Endodermal cell (in vitro differentiated cells): Measurements from ENCODE around the gene FGF5. TPM values are rescaled to one million over a fixed set of nuclear protein-coding genes. Genes with fewer than 3 reads are reported as not detected.

Source experiments
- DNase-seq: peaks from one replicate; pipeline ENCODE4 v3.0.0-alpha.2; 2017
- H3K27ac ChIP-seq: 2 replicates; pipeline ENCODE4 v1.5.1; 2013; ENCODE audit warnings: mild to moderate bottlenecking, low read depth, low read length, moderate library complexity
- H3K27me3 ChIP-seq: 2 replicates; pipeline ENCODE4 v1.6.1; 2013; ENCODE audit warnings: mild to moderate bottlenecking, low read length, moderate library complexity; ENCODE audit not compliant: insufficient read depth, control insufficient read depth, poor library complexity, severe bottlenecking
- H3K36me3 ChIP-seq: 2 replicates; pipeline ENCODE4 v1.7.0; 2013; ENCODE audit warnings: mild to moderate bottlenecking, low read length, moderate library complexity; ENCODE audit not compliant: control insufficient read depth, insufficient read depth
- H3K4me1 ChIP-seq: one replicate; pipeline ENCODE4 v1.7.0; 2013; ENCODE audit warnings: low read length; ENCODE audit not compliant: control insufficient read depth, insufficient read depth
- H3K4me3 ChIP-seq: 2 replicates; pipeline ENCODE4 v1.5.1; 2013; ENCODE audit warnings: mild to moderate bottlenecking, low read length, moderate library complexity
- H3K9ac ChIP-seq: 2 replicates; pipeline ENCODE4 v1.6.1; 2013; ENCODE audit warnings: mild to moderate bottlenecking, low read length, moderate library complexity; ENCODE audit not compliant: poor library complexity, severe bottlenecking; ENCODE audit errors: extremely low read depth
- H3K9me3 ChIP-seq: 2 replicates; pipeline ENCODE4 v1.6.1; 2013; ENCODE audit warnings: mild to moderate bottlenecking, low read length, moderate library complexity; ENCODE audit not compliant: control insufficient read depth
- H3K27ac Mint-ChIP-seq: 2 replicates; pipeline ENCODE4 v1.8.0; 2020; ENCODE audit warnings: mixed read lengths
- H3K27me3 Mint-ChIP-seq: 2 replicates; pipeline ENCODE4 v1.8.0; 2021; ENCODE audit warnings: mild to moderate bottlenecking, mixed read lengths; ENCODE audit not compliant: insufficient read depth
- H3K36me3 Mint-ChIP-seq: 2 replicates; pipeline ENCODE4 v1.8.0; 2020; ENCODE audit warnings: low read depth, mixed read lengths
- H3K4me1 Mint-ChIP-seq: 2 replicates; pipeline ENCODE4 v1.8.0; 2020; ENCODE audit warnings: mixed read lengths
- H3K4me3 Mint-ChIP-seq: 2 replicates; pipeline ENCODE4 v1.8.0; 2020; ENCODE audit warnings: mild to moderate bottlenecking, moderate library complexity, mixed read lengths
- H3K9me3 Mint-ChIP-seq: 2 replicates; pipeline ENCODE4 v1.8.0; 2020; ENCODE audit warnings: mild to moderate bottlenecking, mixed read lengths
- WGBS, 2 experiments: methylation state at CpG; one replicate each; pipeline versions ENCODE4 v1.1.5 to v1.1.7; 2013; ENCODE audit warnings: missing lambda C conversion rate in 2 of 2, mixed read lengths in 1 of 2; ENCODE audit not compliant: insufficient coverage in 1 of 2, insufficient read length in 1 of 2; 5-methylcytosine and 5-hydroxymethylcytosine counted together
- total RNA-seq, 2 donors: library from RNA; stranded (reverse); fragmentation: NEBNext Ultra II Directional in 1 of 2; extraction: Animal tissue kit (Norgen Biotek cat#: 25700) in 1 of 2; gene quantifications; 2 replicates in 1 of 2; 3 replicates in 1 of 2; pipeline ENCODE4 v1.2.1, GENCODE V29; 2021
- TF ChIP-seq, protein P1 (sequence below): fragments of 200-600 bp; sonication (generic); conservative IDR thresholded peaks from 2 replicates; pipeline ENCODE4 v1.5.0; 2021; ENCODE audit warnings: antibody characterized with exemption, mild to moderate bottlenecking

The FGF5 gene
- total RNA-seq, 2 donors from 2014 or later: 0.49 to 1.6 TPM

DNA sequence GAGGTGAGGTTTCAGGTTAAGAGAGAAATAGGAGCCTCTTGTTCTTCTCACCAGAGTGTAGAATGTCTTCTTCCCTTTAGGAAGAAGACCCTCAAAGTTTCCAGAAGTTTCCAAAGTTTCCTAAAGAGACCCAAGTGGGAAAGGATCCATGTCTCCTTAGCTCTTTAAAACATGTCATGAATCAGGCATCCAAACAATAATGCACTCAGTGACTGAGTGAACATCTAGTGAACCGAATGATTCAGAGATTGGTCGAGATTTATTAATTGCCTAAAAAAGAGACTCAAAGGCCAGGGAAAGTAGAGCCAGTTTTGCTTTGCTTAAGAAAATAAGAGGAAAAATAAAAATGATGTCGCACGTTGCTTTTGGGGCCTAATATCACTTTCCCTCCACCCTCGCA is 29.4 kb downstream of the FGF5 start:
- H3K4me3 Mint-ChIP-seq: no peak overlapping the region
- peaks cover 22% of the 10 kb centered on the region for H3K27me3 Mint-ChIP-seq
- H3K27ac Mint-ChIP-seq: no peak overlapping the region
- H3K9me3 Mint-ChIP-seq: peaks cover 3% of the 10 kb centered on the region
- WGBS, 2 experiments: 88 to 98% methylated on average over 4 to 5 of the region's 5 CpGs
- H3K4me1 Mint-ChIP-seq: peaks cover 3% of the 10 kb centered on the region
- Histone ChIP-seq H3K9me3 (no peaks in the 10 kb centered on the region), H3K4me1 (no peaks in the 10 kb centered on the region), H3K9ac (no peak overlapping the region), H3K36me3 (no peaks in the 10 kb centered on the region), H3K4me3 (no peak overlapping the region), H3K27ac (no peak overlapping the region), H3K27me3 (no peaks in the 10 kb centered on the region)
- no peak for DNase-seq
- TF ChIP-seq, protein P1, sequence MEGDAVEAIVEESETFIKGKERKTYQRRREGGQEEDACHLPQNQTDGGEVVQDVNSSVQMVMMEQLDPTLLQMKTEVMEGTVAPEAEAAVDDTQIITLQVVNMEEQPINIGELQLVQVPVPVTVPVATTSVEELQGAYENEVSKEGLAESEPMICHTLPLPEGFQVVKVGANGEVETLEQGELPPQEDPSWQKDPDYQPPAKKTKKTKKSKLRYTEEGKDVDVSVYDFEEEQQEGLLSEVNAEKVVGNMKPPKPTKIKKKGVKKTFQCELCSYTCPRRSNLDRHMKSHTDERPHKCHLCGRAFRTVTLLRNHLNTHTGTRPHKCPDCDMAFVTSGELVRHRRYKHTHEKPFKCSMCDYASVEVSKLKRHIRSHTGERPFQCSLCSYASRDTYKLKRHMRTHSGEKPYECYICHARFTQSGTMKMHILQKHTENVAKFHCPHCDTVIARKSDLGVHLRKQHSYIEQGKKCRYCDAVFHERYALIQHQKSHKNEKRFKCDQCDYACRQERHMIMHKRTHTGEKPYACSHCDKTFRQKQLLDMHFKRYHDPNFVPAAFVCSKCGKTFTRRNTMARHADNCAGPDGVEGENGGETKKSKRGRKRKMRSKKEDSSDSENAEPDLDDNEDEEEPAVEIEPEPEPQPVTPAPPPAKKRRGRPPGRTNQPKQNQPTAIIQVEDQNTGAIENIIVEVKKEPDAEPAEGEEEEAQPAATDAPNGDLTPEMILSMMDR: no peak
- no peaks in the 10 kb centered on the region for H3K36me3 Mint-ChIP-seq

DNA sequence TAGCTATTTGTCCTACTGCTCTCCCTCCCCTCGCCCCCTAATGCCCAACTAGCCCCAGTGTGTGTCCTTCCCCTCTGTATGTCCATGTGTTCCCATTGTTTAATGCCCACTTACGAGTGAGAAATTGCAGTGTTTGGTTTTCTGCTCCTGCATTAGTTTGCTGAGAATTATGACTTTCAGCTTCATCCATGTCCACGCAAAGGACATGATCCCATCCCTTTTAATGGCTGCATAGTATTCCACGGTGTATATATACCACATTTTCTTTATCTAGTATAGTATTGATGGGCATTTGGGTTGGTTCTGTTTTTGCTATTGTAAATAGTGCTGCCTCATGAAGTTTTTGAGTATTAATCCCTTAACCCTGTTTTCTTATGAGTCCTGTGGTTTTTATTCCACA is 35.4 kb downstream of the FGF5 start:
- Mint-ChIP-seq H3K27ac (no peak overlapping the region), H3K27me3 (peaks cover 36% of the 10 kb centered on the region), H3K4me1 (peaks cover 2% of the 10 kb centered on the region), H3K9me3 (peaks cover 17% of the 10 kb centered on the region), H3K36me3 (no peaks in the 10 kb centered on the region), H3K4me3 (no peak overlapping the region)
- no peak for DNase-seq
- Histone ChIP-seq H3K36me3 (no peaks in the 10 kb centered on the region), H3K4me1 (no peaks in the 10 kb centered on the region), H3K9me3 (no peaks in the 10 kb centered on the region), H3K9ac (no peak overlapping the region), H3K27me3 (peaks cover 21% of the 10 kb centered on the region), H3K4me3 (no peak overlapping the region), H3K27ac (no peak overlapping the region)
- 70 to 88% methylated on average over 2 to 3 of the region's 4 CpGs for WGBS, 2 experiments
- TF ChIP-seq, protein P1: no peak

DNA sequence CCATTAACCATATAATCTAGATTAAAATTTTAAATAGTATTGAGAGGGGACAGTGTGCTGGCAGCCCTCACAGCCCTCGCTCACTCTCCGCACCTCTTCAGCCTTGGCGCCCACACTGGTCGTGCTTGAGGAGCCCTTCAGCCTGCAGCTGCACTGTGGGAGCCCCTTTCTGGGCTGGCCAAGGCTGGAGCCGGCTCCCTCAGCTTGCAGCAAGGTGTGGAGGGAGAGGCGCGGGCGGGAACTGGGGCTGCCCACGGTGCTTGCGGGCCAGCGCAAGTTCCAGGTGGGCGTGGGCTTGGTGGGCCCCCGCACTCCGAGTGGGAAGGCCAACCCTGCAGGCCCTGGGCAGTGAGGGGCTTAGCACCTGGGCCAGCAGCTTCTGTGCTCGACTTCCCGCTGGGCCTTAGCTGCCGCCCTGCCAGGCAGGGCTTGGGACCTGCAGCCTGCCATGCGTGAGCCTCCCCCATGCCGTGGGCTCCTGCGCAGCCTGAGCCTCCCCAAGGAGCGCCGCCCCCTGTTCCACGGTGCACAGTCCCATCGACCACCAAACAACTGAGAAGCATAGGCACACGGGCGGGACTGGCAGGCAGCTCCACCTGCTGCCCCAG is 36.3 kb downstream of the FGF5 start:
- H3K4me3 ChIP-seq: no peak overlapping the region
- H3K27ac ChIP-seq: no peak overlapping the region
- Mint-ChIP-seq H3K36me3 (no peaks in the 10 kb centered on the region), H3K27ac (no peak overlapping the region), H3K9me3 (peaks cover 17% of the 10 kb centered on the region), H3K4me3 (no peak overlapping the region), H3K27me3 (peaks cover 39% of the 10 kb centered on the region), H3K4me1 (peaks cover 8% of the 10 kb centered on the region)
- H3K4me1 ChIP-seq: peaks cover 2% of the 10 kb centered on the region
- no peaks in the 10 kb centered on the region for H3K9me3 ChIP-seq
- TF ChIP-seq, protein P1: no peak
- 87 to 90% methylated on average over 7 to 26 of the region's 26 CpGs for WGBS, 2 experiments
- no peak overlapping the region for H3K9ac ChIP-seq
- H3K27me3 ChIP-seq: peaks cover 28% of the 10 kb centered on the region
- no peak for DNase-seq
- no peaks in the 10 kb centered on the region for H3K36me3 ChIP-seq
